Measurements from ENCODE around the gene RALBP1.
A peak's percentile ranks its signal among the peaks of the same experiment; 100 is the strongest.
"Not testable (repeated sequence)": the region's sequence is repeated elsewhere in the genome, so short reads cannot be mapped to it uniquely, and the experiment has no call there.

Gene RALBP1

DNA sequence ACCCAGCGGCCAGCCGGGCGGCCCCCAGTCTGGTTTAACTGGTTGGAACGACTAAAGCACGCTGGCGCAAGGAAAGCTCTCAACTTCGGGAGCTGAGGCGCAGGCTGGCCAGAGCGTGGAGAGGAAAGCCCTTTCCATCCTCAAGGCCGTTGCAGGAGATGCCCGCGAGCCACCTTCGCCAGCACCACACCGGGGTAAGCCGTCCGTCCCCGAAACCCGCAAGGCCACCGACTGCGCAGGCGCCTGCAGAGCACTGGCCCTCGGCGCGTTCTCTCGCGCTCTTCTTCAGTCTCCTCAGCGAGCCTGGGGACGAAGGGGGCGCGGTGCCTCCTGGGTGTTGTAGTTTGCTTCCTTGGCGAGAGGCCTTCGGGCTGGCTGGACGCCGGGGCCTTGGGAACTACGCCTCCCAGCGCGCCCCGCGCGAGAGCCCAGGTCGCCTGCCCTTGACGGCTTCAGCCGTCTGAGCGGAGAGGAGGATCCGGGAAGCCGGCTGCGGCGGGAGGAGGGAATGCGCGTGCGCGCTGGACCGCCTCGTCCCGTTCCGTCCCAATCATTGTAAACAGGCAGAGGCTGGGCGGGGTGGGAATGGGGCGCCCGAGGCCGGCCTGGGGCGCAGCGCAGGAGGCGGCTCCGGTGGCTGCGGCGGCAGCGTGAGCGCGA, at the start of gene RALBP1:
Gene RALBP1 (plus strand): TSS at position 531 of the 660 bp plus-strand sequence. CDS start 37,533 bp downstream, outside the sequence.
- peak; percentile 98 for DNase-seq

DNA sequence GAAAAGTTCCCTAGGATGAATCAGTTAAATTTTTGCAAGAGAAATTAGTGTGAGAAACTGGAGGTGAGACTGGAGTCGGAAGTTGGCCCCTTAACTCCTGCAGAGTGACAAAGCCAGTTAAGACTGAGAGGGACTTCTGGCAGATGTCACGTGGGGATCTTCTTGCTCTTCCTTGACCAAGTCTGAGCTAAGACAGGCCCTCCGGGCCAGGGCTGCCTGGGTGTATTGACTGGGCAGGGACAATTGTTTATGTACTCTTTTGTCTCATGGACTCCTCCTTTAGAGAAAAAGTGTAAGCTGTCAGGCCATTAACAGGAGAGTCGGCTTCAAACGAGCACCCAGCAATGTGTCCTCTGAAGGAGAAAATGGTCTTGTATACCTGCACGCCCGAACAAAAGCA, 48.6 kb upstream of the RALBP1 start:
- no peak for DNase-seq

DNA sequence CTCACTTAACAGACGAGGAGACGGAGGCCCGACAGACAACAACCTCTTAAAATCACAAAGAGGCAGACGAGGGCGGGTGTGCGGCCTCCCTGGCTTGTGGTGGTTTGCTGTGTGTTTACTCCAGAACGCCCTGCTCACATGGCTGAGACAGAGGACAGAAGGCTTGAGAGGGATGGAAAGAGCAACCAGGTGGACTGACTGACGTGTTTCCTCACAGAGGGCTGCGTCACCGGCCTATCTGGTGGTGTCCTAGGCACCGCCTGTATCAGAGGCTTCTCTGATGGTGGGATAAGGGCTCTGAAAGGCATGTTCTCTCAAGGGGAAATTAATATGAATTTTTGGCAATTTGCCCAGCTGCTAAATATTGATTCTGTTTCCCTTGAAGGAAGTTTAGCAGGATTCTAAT, 47.0 kb upstream of the RALBP1 start:
- DNase-seq, result peak; percentile 23

DNA sequence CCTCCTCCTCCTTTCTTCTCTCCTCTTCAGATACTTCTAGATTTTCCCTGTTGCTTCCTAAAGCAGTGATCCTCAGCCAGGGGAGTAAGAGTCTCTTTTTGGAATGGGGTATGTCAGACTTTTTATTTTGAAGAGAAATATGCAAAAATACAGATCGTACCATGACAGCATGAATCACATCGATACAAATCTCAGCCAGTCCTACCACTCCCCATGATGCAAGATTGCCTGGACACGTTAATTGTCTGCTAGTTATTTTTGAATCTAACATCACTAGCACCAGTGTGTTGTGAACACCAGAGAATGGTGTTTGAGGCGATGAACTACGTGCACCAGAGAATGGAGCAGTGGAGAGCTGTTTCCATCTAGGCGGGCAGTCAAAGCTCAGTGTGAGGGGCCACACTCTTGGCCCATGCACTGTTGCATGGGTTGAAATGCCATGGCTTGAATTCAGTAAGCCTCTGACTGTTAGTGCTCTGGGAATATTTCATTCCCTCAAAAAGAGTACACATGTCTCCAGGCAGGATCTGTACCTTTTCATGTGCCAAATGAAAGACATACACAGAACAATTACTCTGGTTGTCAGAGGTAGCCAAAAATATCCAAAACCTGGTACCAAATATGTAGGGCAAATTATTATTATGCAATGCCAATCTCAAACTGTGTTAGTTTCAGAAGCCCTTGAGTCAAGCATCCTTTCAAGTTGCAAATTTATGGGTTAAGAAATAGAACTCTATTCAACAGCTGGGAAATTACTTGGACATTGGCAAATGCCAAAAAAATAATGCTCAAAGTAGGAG, 46.3 kb upstream of the RALBP1 start:
- DNase-seq, result no peak

DNA sequence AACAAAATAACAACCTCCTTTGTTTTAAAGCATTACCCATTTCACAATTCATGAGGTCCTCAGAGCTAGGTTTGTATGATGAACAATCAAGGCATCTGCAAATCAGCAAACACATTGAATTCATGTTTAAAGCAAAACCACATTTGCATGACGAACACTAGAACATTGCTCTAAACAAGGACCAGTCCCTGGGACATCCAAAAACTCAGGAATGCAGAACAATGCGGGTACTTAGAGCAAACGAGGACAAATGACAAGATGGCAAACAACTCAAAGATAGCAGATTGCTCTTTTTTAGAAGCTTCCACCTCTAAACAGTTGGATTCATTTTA, 45.7 kb upstream of the RALBP1 start:
- DNase-seq, result no peak

DNA sequence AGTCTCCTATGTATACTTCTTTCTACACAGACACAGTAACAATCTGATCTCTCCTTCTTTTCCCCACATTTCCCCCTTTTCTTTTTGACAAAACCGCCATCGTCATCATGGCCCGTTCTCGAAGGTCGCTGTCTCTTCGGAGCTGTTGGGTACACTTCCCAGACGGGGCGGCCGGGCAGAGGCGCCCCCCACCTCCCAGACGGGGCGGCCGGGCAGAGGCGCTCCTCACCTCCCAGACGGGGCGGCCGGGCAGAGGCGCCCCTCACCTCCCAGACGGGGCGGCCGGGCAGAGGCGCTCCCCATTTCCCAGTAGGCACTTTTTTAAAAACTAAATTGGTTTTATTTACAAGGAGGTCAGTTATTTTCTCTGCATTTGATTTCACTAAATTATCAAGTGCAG, 45.0 kb upstream of the RALBP1 start:
- not testable (repeated sequence) for DNase-seq

DNA sequence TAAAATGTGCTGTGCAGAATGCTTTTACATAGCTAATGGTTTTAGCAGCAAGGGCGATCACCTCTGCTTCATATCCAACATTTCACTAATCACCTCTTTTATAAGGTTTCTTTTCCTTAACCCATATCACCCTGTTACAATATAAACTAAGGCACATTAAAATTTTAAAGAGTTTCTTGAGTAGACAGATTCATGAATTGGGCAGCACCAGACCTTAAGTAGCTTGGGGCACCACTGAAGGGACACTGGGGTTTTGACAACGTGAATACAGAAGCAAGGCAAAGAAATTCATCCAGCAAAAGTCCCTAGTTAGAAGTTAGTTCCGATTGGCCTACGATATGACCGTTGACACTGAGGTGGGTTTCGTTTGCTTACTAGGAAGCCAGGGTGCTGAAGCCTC, 44.0 kb upstream of the RALBP1 start:
- DNase-seq, result no peak

DNA sequence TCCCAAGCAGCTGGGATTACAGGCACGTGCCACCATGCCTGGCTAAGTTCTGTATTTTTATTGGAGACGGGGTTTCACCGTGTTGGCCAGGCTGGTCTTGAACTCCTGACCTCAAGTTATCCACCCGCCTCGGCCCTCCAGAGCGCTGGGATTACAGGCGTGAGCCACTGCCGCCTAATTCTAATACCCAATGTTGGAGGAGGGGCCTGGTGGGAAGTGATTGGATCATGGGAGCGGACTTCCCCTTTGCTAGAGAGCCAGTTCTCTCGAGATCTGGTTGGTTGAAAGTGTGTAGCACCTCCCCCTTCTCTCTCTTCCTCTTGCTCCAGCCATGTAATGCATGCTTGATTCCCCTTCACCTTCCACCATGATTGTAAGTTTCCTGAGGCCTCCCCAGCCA, 42.2 kb upstream of the RALBP1 start:
- not testable (repeated sequence) for DNase-seq

DNA sequence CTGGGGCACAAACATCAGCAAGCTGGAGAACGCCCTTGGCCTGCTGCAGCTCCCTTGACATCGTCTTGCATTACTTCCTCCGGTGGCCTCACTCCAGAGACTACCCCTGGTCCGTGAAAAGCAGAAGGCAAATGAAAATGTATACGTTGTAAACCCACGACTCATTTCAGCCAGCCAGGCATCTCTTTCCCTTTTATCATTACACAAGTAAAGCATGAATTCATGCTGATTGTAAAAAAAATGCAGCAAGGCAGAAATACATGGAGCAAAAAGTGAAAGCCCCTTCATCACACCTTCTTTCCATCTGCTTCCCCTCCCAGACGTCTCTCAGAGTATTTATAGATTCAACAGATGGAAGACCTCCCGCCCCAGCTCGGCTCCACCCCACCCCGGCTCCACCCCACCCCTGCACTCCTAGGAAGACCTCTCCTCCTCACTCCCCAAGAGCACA, 41.6 kb upstream of the RALBP1 start:
- DNase-seq, result no peak

DNA sequence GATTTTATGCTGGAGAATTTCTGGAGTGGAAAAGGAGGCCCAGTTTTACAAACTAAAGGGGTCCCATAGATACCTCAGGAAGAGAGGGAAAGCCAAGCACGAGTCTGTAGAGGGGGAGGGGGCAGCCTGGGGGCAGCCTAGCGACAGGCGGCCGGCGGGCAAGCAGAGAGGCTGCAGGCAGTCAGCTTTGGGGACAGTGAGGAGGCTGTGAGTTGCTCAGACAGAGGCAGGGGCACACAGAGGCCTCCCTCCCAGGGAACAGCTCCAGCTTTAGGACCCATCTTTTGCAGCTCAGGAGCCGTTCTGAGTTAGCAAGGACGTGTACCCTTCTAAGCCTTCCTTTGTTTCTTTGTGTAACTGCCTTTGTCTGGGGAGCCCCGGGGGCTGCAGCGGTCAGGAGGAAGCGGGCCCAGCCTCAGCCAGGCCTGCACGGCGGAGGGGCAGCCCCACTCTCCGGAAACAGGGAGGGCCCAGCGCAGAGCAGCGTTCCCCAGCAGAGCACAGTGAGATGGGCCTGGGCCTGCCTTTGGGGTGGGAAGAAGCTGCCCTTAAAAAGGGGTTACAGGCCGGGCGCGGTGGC, 41.1 kb upstream of the RALBP1 start:
- no peak for DNase-seq

DNA sequence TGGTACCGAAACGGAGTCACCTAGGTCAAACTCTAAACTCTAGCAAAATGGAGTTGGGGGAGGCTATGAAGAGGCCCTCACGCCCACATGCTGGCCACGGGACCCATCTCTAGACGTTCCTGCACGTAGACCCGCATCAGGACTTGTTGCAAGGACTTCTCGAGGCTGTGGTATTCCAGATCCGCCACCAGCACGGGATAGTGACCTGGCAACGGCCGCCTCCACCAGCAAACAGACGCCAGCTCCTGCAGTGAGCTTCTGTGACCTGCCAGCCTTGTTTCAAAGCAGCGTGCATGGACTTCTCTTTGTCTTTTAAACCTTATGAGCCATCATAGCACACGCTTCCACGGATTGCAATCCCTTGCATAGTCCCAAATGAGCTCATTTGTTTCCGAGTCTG, 40.3 kb upstream of the RALBP1 start:
- DNase-seq, result no peak

DNA sequence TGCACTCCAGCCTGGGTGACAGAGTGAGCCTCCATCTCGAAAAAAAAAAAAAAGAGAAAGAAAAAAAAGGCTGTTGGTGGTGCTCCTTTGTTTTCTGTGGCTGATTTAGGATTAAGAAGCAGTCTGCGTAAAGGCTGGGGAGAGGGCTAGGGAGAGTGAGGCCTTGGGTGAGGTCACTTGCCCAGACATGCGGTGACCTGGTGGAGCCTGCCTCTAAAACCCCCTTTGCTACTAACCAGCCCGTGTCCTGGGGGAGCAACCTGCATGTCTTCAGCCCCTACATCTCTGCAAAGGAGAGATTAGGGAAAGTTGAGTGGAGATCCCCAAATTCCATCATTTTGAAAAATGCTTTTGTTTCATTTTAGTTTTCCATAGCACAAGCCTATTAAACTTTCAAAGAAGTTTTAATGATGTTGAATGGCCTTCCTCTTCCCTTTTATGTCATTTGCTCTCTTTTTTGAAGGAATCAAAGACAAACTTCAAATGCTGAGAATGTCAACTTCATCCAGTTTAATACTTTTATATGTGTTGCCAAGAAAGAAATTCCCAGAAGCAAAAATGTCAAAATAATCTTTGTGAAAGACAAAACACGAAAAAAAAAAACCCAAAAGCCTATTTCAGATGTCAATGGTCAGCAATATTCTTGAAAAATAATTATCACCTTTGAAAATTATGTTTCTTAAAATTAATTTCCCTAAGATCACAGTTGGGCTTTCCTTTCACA, 38.9 kb upstream of the RALBP1 start:
- no peak for DNase-seq

DNA sequence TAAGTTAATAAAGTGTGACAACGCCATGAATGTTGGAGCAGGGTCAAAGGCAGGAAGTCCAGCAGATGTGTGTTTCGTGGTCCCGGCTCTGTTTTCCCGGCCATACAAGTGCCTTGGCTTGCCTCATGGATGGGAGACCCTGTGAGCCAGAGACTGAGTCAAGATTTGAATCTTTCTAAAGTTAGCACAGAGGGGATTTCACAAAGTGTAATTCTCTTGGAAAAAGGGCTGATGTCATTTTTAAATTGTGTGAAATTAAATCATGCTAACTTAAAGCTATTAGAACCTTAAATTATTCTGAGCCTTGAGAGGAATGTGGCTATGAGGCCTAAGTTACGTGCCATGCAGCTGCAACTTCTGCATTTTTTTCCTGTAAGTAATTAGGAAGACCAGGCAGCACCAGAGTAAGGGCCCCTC, 38.3 kb upstream of the RALBP1 start:
- DNase-seq, result no peak

DNA sequence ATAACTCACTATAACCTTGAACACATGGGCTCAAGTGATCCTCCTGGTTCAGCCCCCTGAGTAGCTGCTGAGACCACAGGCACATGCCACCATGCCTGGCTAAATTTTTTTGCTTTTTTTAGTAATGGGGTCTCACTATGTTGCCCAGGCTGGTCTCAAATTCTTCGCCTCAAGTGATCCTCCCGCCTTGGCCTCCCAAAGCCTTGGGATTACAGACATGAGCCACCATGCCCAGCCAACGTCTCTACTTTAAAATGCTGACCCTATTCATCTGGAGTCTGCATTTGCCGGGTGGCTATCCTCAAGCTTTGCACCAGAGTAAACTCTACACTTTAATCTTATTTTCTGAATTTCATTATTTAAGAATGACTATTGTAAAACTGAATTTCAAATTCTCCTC, 37.6 kb upstream of the RALBP1 start:
- DNase-seq, result no peak

DNA sequence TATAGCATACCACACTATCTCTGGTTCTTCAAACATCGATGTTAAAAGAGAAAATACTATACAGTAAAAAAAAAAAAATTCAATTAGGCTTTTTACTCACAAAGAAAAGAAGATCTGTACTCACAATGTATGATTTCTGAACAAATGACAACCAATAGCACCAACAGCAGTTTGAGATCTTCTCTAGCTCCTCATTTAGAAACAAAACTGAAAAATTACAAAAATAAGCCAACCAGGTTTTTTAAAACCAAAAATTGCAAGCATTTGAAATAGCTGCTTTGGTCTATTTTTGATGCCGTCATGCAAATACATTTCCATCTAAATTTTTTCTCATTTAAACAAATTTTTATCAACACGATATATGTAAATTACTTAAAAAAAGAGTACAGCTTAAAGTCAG, 34.3 kb upstream of the RALBP1 start:
- DNase-seq, result no peak

DNA sequence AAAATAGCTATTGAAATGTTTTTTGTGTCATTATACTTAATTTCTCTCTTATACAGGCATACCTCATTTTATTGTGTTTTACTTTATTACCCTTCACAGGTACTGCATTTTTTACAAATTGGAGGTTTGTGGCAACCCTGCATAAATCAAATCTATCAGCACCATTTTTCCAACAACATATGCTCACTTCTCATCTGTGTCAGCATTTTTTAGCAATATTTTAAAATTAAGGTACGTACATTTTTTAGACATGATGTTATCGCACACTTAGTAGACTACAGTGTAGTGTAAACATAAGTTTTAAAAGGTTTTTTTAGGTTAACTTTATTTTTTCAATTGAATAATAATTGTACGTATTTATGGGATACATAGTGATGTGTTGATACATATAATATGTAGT, 30.8 kb upstream of the RALBP1 start:
- DNase-seq, result no peak

DNA sequence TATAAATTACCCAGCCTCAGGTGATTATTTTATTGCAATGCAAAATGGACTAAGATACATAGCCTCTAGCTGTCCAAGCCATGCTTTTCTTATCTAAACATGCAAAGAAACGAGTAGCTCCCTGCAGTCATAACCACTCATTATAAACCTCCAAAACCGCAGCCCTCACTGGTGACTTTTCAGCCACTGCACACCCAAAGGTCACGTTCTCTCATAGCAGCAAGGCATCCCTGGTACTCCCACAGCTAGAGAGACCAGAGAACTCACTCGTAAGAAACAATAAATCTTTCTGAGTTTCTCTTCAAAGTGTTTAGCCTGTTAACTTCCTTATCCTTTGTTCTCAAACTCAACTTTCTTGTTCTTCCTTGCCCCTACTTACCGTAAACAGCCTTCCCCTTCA, 28.5 kb upstream of the RALBP1 start:
- no peak for DNase-seq

DNA sequence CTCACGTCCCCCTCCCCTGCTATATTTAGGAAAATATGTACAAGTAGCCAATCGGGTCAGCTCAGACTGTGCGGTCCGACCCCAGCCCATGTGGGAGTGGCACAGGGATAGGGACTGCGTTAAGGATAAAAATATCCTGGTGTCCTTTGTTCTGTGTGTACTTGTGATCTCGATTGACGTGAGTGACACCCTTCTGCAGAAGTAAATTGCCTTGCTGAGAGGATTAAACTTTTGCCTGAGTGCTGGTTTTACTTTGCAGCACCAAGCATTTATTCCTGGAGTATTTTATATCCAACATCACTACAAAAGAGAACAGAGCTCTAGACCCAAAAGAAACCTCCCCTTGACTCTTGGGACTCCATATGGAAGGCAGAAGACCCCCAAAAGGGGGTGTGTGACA, 28.0 kb upstream of the RALBP1 start:
- no peak for DNase-seq

DNA sequence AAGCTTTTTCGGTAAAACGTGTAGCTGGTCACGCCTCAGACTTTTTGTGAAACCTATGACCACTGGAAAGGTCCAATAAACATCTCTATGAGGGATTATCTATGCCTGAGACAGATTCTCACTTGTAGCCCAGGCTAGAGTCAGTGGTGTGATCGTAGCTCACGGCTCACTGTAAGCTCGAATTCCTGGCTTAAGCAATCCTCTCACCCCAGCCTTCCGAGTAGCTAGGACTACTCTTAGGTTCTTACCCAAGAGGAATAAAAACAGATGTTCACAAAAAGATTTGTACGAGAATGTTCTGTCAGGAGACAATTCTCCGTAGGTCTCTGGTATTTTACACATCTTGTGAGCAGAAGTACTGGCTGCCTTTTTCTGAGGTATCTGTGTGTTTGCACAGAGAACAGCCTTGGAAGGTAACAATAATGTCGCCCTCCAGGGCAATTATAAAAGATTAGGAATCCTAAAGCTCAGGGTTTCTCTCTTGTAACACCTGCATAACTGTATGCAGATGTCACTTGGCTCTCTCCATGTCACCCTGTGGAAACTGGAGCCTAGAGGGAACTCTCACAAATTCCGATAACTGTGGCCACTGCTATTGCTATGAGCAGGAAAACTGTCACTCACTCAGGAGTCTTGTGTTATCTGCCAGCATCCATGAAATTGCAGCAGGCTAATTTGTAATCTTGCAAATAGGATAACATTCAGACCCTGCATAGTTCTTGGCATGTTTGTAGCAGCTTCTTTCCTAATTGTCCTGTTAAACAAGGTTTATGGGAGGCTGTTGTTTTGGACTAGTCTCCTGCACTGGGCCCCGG, 25.5 kb upstream of the RALBP1 start:
- DNase-seq, result no peak

DNA sequence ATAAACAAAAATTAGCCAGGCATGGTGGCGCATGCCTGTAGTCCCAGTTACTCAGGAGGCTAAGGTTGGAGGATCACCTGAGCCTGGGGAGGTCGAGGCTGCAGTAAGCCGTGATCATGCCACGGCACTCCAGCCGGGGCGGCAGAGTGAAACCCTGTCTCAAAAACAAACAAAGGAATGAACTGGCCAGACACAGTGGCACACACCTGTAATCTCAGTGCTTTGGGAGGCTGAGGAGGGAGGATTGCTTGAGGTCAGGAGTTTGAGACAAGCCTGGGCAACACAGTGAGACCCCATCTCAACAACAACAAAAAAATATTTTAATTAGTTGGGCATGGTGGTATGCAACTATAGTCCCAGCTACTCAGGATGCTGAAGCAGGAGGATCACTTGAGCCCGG, 24.4 kb upstream of the RALBP1 start:
- DNase-seq, result not testable (repeated sequence)

DNA sequence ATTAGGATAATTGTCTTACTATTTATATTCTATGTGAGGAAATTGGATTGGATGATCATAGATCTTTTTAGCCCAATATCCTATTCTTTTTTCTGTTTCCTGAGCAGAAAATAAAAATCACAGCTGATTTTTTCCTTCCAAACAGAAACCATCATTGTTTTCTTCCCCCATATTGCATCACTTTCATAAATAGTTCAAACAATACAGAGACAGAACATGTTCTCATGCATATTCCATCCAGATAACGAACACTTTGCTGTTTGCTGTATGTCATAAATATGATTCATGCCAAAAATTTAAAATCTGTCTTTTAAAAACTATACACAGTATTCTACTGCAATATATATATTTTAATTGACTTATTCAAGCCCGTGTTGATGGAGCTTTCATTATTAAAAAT, 22.0 kb upstream of the RALBP1 start:
- DNase-seq, result no peak

DNA sequence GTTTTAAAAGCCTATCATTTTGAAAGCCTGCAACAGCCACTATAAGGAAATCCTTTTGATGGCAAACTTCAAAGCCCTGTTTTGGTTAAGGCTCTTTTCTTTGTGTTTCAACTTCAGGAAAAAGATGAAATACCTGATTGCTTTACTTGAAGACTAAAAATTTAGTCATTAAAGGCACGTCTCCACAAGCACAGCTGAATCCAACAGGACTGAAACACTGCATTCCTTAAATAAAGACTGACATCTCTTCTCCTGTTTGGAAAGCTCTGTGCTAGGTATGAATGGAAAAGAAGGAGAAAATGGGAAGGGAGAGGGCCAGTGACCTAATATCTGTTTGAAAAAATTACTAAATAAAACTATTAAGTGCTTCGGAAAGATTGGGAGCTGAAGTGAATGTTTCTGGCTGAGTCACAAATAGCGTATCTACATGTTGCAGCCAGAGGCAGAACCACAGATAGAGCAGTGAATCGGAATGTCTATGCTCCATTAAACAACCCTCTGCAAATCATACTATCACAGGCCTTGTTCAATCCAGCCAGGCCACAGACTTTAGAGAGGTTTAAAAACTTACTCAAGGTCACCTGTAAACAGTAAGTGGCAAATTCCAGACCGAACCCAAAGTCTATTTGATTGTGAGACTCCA, 21.1 kb upstream of the RALBP1 start:
- DNase-seq, result no peak
